Body of pancreas (tissue), 4 donors: ENCODE results near the gene MEN1. TPM values are rescaled to one million over a fixed set of nuclear protein-coding genes. Genes with fewer than 3 reads are reported as not detected.

ENCODE experiments used
- ATAC-seq: fragments of 150-250 bp; one replicate; pipeline ENCODE4 v1.9.1; 2016
- DNase-seq, 4 donors: peaks; one replicate each; pipeline ENCODE4 v3.0.0-alpha.2; 2019
- H3K27ac ChIP-seq, 4 donors: fragments of 200-600 bp; sonication (generic); 1 replicate in 3 of 4; 2 replicates in 1 of 4; pipeline versions ENCODE4 v1.5.1 to v1.6.1; 2016 to 2019; ENCODE audit warnings: mild to moderate bottlenecking in 1 of 4, mixed read lengths in 1 of 4, moderate library complexity in 1 of 4
- H3K27me3 ChIP-seq, 2 donors: fragments of 200-600 bp; sonication (generic); one replicate each; pipeline ENCODE4 v1.6.0; 2016; ENCODE audit warnings: mild to moderate bottlenecking in 1 of 2
- H3K36me3 ChIP-seq, 2 donors: fragments of 200-600 bp; sonication (generic); replicated peaks in 1 of 2; 2 replicates each; pipeline ENCODE4 v1.5.1; 2016; ENCODE audit warnings: low read depth in 2 of 2; ENCODE audit not compliant: insufficient read depth in 1 of 2
- H3K4me1 ChIP-seq: fragments of 200-600 bp; sonication (generic); one replicate; pipeline ENCODE4 v1.6.0; 2016
- H3K4me3 ChIP-seq, 2 donors: fragments of 200-600 bp; sonication (generic); 1 replicate in 1 of 2; 2 replicates in 1 of 2; pipeline ENCODE4 v1.5.1; 2016 to 2019
- H3K9me3 ChIP-seq, 3 donors: fragments of 200-600 bp; sonication (generic); 1 replicate in 2 of 3; 2 replicates in 1 of 3; pipeline ENCODE4 v1.5.1; 2016
- POLR2A ChIP-seq, 3 donors: fragments of 450-650 bp; IDR thresholded peaks; one replicate each; pipeline ENCODE4 v1.6.1; 2016; ENCODE audit warnings: antibody characterized with exemption in 3 of 3, mild to moderate bottlenecking in 2 of 3
- whole genome bisulfite sequencing, 2 donors: methylation state at CpG; one replicate each; pipeline ENCODE4 v1.1.5; 2017; 5-methylcytosine and 5-hydroxymethylcytosine counted together
- intact Hi-C: fragments of 100-400 bp; cut with DNase I; formaldehyde crosslinking; loops from one replicate; pipeline ENCODE4 v1.15.1; 2023
- total RNA-seq, 2 donors: library from RNA; depleted of rRNA; stranded (reverse); fragments of >200 nt; gene quantifications; one replicate each; pipeline ENCODE4 v1.1.0, GENCODE V29; 2016
- TF ChIP-seq, protein P1 (sequence below), 7 experiments: fragments of 450-650 bp in 4 of 7; fragments of 200-600 bp in 3 of 7; sonication (generic) in 3 of 7; IDR thresholded peaks; one replicate each; pipeline ENCODE4 v1.5.1; 2016 to 2019; ENCODE audit warnings: antibody characterized with exemption in 7 of 7

MEN1 gene
- total RNA-seq, 2 donors from 2014 or later: 18.8 to 18.9 TPM

DNA sequence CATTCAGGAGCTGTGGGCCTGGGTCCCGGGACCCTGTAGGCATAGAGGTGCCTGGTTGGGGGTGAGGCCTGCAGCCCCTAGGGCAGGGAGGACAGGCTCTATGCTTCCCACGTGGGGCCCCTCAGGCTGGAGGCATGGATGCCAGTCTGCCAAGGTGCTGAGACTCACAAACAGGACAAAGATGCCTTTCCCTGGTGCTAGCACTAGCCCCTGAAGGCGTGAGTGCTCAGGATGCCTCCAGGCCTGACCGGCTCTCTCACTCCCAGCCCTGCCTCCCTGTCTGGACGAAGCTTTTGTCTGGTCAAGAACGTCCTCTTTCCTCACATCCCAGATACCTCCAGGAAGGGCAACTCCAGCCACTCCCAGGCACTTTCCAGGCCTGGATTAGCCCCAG is 32.0 kb upstream of the MEN1 start:
- no peak overlapping the region for H3K4me3 ChIP-seq
- no peak for ATAC-seq
- WGBS, 2 donors: 61 to 69% methylated on average over 3 to 6 of the region's 6 CpGs
- peaks cover 0 to 15% of the 10 kb centered on the region in 2 donors for H3K36me3 ChIP-seq
- DNase-seq: no peak
- peaks cover 35% of the 10 kb centered on the region for H3K4me1 ChIP-seq
- no peaks in the 10 kb centered on the region for H3K27me3 ChIP-seq
- no peak for TF ChIP-seq POLR2A (IDR thresholded peaks at IDR 0.05)
- TF ChIP-seq, protein P1, sequence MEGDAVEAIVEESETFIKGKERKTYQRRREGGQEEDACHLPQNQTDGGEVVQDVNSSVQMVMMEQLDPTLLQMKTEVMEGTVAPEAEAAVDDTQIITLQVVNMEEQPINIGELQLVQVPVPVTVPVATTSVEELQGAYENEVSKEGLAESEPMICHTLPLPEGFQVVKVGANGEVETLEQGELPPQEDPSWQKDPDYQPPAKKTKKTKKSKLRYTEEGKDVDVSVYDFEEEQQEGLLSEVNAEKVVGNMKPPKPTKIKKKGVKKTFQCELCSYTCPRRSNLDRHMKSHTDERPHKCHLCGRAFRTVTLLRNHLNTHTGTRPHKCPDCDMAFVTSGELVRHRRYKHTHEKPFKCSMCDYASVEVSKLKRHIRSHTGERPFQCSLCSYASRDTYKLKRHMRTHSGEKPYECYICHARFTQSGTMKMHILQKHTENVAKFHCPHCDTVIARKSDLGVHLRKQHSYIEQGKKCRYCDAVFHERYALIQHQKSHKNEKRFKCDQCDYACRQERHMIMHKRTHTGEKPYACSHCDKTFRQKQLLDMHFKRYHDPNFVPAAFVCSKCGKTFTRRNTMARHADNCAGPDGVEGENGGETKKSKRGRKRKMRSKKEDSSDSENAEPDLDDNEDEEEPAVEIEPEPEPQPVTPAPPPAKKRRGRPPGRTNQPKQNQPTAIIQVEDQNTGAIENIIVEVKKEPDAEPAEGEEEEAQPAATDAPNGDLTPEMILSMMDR (IDR thresholded peaks at IDR 0.05): no peak
- intact Hi-C loops: no loop called here
- H3K9me3 ChIP-seq: no peaks in the 10 kb centered on the region
- peak overlapping the region; percentile 63 to 93 (median 87) for H3K27ac ChIP-seq

DNA sequence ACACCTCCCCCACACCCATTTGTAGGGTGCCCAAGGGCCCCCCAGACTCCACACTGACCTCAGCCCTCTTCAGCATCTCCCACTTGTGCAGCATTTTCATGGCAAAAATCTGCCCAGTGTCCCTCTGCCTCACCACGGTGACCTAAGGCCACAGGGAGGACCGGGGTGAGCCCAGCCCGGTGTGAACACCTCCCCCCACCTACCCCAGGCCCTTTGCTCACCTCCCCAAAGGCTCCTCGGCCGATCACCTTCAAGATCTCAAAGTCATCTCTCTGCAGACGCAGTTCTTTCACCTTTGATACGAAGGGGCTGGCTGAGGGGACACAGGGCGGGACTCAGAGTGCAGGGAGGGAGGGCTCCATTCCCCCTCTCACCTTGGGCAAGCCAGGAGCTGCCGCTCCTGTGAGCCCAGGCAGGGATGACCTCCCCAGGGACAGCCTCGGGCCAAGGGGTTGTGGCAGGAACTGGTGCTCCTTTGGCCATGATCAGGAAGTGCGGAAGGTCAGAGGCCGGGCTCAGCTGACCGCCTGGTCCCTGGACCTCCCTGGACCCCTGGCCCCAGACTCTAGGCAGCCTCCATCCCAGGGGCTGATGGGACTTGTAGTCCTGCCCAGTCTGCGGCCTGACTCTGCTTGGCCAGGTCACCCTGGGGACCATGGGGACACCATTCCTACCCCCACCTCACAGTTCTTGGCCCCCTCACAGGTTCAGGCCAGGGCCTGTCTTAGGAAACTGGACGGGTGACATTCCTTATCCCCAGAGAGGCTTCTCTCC is 31.4 kb upstream of the MEN1 start:
- intact Hi-C loops: no loop called here
- no peak for DNase-seq
- no peak overlapping the region for H3K4me3 ChIP-seq

DNA sequence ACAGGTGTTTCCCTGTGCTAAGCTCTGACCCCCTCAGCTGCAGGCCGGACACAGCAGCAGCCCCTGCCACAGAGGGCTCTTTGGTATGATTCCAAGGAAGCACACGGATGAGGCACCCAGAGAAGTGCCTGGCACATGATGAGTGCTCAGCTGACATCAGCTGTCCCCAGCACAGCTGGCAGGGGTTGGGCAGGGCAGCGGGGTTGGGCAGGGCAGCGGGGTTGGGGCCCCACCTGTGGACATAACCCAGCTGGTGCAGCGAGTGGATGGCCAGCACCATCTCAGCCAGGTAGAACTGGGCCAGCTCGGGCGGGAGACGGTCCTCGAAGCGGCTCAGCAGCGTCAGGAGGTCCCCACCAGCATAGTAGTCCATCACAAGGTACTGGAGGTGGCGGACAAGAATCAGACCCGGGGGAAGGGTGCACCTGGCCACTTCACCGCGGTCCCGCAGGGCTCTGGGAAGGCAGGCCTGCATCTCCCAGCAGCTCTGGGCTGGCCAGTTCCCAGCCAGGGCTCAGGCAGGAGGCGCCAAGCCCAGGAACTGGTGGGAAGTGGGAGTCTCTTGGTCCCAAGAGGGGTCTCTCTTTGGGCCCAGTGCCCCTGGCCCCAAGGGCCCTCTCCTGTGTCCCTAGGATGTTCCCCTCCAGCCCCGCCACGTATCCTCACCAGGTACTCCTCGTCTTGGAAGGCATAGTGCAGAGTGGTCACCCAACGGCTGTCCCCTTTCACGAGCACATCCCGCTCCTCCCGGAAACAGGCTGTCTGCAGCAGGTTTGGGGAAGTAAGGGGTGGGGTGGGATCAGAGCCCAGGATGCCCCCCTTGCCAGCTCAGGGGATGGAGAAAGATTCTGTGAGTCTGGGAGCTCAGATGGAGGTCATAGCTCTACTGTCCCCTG is 29.8 kb upstream of the MEN1 start:
- DNase-seq (no peak), ATAC-seq (no peak)
- H3K9me3 ChIP-seq: no peaks in the 10 kb centered on the region
- no peak overlapping the region for H3K4me3 ChIP-seq
- intact Hi-C loops: no loop called here
- no peak overlapping the region for H3K27ac ChIP-seq
- peaks cover 32% of the 10 kb centered on the region for H3K4me1 ChIP-seq
- WGBS, 2 donors: 88 to 93% methylated on average over 5 to 21 of the region's 24 CpGs
- no peaks in the 10 kb centered on the region for H3K27me3 ChIP-seq
- peaks cover 0 to 18% of the 10 kb centered on the region in 2 donors for H3K36me3 ChIP-seq
- TF ChIP-seq, protein P1 (IDR thresholded peaks at IDR 0.05): no peak

More for the DNA sequence above, 31.4 kb upstream of the MEN1 start:
- Histone ChIP-seq H3K27ac (peak overlapping the region in 3 of 4 donors; percentile 63 to 93 (median 86)), H3K27me3 (no peaks in the 10 kb centered on the region), H3K36me3 (peaks cover 0 to 18% of the 10 kb centered on the region in 2 donors), H3K4me1 (peaks cover 29% of the 10 kb centered on the region), H3K9me3 (no peaks in the 10 kb centered on the region)
- WGBS, 2 donors: 82 to 88% methylated on average over 6 to 14 of the region's 15 CpGs
- TF ChIP-seq, protein P1 (IDR thresholded peaks at IDR 0.05): no peak
- no peak for TF ChIP-seq POLR2A (IDR thresholded peaks at IDR 0.05)
- ATAC-seq: no peak

DNA sequence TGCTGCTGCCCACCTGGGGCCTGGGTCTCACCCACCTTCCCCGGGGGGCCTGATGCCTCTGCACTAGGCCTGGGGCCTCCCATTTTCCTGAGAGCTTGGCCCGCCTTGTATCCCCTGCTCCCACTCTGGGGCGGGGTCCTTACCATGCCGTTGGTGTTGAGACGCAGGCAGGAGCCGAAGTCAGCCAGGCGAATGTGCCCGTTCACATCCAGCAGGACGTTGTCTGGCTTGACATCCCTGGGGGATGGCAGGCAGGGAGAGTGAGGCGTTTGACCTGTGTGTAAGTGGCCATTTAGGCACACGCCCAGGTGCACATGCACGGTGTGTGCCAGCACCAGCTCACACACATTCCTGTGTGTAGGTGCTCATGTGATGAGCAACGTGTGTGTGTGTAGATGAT is 29.0 kb upstream of the MEN1 start:
- H3K27ac ChIP-seq: no peak overlapping the region
- peaks cover 31% of the 10 kb centered on the region for H3K4me1 ChIP-seq
- peaks cover 2 to 18% of the 10 kb centered on the region in 2 donors for H3K36me3 ChIP-seq
- H3K27me3 ChIP-seq: no peaks in the 10 kb centered on the region
- DNase-seq (no peak), ATAC-seq (no peak)
- WGBS, 2 donors: 40 to 84% methylated on average over 1 to 13 of the region's 13 CpGs
- TF ChIP-seq POLR2A (IDR thresholded peaks at IDR 0.05): no peak
- TF ChIP-seq, protein P1 (IDR thresholded peaks at IDR 0.05): no peak
- intact Hi-C loops: no loop called here
- H3K9me3 ChIP-seq: no peaks in the 10 kb centered on the region
- no peak overlapping the region for H3K4me3 ChIP-seq
